GM15510 (cell line): ENCODE data around the gene GARIN5B.

Experiments used
- POLR2A ChIP-seq: IDR thresholded peaks from 3 replicates; pipeline ENCODE4 v1.6.1; 2011; ENCODE audit warnings: borderline replicate concordance; ENCODE audit not compliant: insufficient read length; ENCODE audit errors: extremely low read depth

GARIN5B gene

GRCh38 chr19:55365964-55366363 lies 2.9 kb upstream of the GARIN5B start:
- no peak for TF ChIP-seq POLR2A

- TF ChIP-seq POLR2A = no peak
Measured at GRCh38 chr19:55365245-55365644, 2.2 kb upstream of the GARIN5B start.

DNA sequence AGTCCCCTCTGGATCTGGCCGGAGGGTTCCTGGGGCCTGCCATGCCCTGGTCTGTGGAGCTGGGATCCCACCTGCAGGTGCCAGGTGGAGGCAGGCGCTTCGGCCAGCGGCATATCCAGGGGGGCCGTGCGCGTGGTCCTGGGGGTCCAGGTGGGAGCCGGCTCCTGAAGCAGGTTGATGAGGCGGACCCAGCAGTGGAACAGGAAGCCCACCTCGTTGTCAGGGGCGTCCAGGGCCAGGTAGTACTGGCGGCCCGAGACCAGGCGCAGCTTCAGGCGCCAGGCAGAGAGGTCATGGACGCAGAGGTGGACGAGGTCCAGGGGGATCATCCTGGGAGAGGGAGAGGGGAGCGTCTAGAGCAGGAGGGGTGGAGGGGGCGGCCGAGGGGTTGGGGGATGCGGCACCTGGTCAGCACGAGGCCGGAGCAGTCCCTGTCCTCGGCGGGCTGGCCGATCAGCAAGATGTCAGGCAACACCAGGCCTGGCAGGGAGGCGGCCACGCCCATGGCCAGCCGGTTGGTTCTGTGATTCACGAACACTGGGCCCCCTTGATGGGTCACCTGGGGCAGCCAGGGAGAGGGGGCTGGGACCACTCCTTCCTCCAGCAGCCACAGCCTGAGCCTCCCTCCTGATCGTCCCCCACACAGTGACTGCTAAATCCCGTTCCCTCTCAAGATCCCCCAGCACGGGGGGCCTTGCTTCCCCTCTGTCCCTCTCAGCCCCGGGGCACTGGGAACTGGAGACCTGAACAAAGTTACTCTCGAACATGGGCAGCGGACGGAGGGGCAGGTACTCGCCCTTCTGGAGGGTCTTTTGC lies 678 bp downstream of the GARIN5B start:
- no peak for TF ChIP-seq POLR2A

GRCh38 chr19:55360902-55361301 lies 2.2 kb downstream of the GARIN5B start:
- TF ChIP-seq POLR2A = no peak

DNA sequence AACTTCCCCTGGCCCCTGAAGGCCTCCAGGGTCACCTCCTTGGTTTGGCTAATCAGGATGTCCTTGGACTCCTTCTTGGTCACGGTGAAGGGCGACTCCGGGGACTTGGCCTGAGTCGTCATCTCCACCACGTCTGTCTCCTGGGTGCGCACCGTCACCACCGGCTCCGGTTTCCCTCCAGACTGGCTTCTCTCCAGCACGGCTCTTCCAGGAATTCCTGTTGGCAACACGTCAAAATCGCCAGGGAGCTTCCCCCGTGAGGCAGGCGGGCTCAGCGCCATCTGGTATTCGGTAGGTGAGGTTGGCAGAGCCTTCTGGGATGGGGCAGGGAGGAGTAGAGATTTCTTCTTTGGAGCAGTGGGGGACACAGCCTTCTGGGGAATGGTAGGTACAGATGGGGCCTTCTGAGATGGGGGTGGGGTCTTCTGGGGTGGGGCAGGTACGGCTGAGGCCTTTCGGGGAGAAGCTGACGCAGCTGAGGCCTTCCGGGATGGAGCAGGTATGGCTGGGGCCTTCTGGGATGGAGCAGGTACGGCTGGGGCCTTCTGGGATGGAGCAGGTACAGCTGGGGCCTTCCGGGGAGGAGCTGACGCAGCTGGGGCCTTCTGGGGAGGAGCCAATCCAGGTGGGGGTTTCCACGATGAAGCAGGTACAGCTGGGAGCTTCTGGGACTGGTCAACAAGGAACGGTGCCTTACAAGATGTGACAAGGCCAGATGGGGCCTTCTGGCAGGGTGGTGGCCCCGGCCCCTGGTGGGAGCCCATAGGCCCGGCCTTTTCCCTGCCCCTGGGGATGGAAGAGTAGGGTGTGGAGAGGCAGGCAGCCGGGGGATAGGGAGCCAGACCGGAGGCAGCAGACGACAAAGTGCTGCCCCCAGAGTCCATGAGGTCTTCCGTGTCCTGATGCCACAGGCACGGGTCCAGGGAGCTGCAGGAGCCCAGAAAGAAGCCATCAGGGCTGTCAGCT lies 3.8 kb downstream of the GARIN5B start:
- TF ChIP-seq POLR2A = no peak

- no peak for TF ChIP-seq POLR2A
Measured at GRCh38 chr19:55358493-55358892, 4.6 kb downstream of the GARIN5B start.

DNA sequence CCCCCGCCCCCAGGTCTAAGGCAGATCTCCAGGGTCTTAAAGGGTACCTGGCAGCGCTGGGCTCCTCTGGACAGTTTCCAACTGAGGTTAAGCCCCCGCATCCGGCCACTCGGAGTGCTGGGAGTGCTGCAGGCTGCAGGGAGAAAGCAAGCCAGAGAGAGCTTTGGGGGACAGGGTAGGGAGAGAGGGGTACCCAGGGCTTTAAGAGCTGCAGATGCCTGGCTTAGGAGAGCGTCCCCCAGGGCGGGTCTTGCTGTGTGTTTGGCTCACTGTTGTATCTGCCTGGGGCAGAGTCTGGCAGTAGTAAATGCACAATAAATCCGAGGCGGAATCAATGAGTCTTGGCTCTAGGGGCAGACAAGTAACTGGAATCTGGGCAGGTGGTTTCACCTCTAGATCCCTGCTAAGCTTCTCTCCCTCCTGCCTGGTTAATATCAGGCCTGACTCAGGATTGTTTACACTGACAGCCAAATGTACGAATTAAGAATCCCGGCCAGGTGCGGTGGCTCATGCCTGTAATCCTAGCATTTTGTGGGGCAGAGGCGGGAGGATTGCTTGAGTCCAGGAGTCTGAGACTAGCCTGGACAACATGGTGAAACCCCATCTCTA lies 7.7 kb downstream of the GARIN5B start:
- no peak for TF ChIP-seq POLR2A

DNA sequence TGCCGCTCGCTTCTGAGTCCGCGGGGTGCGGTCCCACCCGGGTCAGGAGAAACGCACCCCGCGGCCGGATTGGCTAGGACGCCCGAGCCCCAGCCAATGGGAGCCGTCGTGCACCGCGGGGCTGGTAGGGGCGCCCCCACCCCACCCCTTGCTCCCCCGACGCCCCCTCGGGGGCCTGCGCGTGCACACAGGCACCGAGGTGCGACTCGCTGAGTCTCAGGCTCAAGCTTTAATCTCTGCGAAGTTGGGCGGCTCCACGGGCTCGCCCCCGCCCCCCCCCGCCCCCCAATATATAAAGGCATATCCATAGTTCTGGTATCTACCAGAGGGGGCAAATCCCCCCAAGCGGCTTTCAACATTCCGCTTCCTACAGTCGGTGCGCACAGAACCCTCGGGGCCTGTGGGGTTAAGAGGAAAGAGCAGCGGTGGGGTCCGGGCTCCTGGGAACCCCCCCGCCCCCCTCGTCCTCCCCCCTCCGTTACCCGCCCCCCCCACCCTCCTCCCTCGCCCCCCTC lies 8.3 kb downstream of the GARIN5B start, which contains the start of gene COX6B2:
Gene COX6B2 (minus strand): TSS at position 22 of the 515 bp plus-strand sequence. CDS start 198 bp downstream, outside the sequence.
- no peak for TF ChIP-seq POLR2A

- no peak for TF ChIP-seq POLR2A
Measured at GRCh38 chr19:55353803-55354697, 9.0 kb downstream of the GARIN5B start.

GRCh38 chr19:55353356-55353802 lies 9.7 kb downstream of the GARIN5B start:
- TF ChIP-seq POLR2A = no peak

DNA sequence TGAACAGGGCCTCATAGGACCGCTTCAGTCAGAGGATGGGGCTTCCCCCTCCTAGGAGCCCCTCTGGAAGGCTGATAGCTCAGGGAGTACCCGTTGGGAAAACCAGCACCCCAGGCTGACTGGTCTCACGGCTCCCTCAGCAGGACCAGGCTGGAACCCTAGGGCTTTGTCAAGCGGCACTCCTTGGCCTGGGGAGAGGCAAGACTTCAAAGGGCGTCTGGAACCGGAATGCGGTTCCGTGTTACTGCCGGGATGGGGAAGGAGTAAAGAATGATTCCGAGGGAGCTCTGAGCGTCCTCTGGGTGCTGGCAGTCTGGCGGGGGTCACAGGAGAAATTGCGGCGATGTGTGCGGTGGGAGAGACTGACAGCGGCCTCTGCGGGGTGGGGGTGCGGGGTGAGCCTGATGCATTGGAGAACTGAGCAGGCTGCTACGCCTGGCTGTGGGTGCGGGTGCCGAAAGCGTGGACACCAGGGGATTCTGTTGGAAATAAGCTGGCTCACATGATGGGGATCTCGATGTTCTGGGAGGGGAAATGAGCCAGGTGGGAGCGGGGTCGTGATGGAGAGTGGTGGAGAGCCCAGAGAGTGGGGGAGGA lies 10.4 kb downstream of the GARIN5B start:
- TF ChIP-seq POLR2A = no peak

DNA sequence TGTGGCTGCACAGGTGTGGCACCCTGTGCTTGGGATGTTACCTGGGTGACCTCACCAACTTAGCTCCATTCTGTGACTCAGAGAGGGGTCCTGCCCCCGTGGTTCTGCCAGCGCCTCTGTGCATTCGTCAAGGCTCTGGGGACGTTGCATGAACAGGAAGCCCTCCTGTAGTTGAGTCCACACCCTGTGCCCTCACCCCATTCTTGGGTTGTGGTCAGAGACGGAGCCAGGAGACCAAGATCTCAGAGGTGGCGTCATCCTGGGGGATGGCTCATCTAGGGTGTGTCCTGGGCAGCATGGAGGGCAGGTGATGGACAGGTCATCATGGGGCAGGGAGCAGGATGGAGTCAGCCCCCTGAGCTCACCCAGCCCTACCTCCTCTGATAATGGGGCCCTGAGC lies 11.0 kb downstream of the GARIN5B start:
- no peak for TF ChIP-seq POLR2A

GRCh38 chr19:55350620-55351315 lies 12.3 kb downstream of the GARIN5B start:
- no peak for TF ChIP-seq POLR2A
